ENCODE data around the gene CYP24A1.
"Not testable (repeated sequence)": the region's sequence is repeated elsewhere in the genome, so short reads cannot be mapped to it uniquely, and the experiment has no call there.

Gene CYP24A1

GRCh38 chr20:54134445-54135220 is 39.2 kb downstream of the CYP24A1 start:
- no peak for DNase-seq (ENCODE audit: low read depth in 4 of 4, low spot score in 1 of 4)

DNA sequence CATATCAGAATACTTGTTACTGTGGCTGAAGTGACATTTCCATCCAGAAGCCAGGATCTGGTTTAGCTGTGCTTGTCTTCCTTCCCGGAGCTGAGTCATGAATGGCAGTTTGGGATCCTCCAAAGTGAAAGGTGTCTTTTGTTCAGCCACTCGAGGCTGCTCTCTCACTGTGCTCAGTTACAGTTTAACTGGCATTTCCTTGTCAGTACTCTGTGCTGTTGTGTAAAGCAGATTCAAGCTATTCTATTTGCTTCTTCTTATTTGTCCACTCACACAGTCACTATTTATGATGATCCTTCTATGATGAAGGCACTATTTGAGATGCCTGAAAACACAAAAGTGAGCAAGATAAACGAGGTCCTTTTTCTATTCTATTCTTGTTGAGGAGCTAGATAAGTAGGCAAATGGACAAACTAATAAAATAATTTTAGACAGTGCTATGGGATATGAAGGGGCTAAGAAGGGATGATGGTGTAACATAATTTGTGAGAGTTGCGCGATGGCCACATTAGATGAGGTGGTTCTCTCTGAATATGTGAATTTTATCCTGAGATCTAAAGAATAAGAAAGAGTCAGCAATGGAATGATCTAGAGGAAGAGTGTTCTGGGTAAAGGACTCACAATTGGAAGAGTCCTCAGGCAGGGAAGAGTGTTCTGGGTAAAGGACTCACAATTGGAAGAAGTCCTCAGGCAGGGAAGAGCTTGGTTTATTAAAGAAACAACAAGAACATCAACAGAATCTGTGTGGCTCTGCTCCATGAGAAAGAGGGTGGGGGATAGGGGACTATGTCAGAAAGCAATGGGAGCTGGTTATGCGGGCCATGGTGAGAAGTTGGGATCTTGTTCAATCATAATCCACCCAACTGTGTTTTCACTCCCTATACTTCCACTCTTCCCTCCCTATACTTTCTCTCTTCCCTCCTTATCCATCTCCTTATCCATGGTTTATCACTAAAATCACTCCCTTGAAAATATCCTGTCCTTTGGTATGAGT is 40.1 kb downstream of the CYP24A1 start:
- no peak for DNase-seq (ENCODE audit: low read depth in 4 of 4, low spot score in 1 of 4)

- DNase-seq (ENCODE audit: low read depth in 4 of 4, low spot score in 1 of 4): no peak
Measured at GRCh38 chr20:54132612-54133433, 41.0 kb downstream of the CYP24A1 start.

DNA sequence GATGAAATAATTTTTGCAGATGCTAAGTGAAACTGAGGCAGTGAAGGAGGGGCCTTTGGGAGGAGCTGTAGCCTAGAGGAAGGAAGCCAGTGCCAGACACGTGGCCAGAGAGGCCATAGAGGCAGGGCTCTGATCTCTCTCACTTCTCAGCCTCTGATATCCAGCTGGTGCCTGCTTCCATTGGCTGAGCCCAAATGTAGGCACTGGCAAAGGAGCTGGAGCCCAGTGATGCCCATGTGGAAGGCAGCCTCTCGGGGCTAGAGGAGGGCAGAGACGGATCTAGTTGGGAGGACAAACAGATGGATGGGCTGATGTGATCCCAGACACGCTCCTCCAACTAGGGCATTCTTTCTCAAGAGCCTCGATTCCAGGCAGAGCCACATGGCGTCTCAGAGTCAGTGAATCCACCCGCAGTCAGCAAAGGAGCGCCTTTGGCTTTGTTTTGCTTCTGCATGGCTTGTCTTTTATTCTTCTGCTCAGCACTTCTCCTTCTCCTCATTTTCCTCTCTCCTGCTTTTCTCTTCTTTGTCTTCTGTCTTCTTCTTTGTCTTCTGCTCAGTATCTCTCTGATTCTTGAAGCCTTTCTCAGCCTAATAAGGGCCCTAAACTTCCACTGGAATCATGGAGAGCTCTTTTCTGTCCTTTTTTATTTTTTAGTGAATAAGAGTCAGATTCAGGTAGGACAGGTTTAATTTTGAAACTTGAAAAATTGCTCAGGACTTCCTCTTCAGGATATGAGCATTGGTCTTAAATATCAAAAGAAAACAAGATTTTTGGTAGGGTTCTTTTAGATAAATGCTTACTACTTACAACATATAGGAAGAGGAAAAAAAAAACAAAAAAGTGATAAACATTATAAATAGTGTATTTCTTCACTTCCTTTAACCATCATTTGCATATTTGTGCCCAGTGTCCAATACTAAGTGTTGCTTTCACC is 41.8 kb downstream of the CYP24A1 start:
- no peak for DNase-seq (ENCODE audit: low read depth in 4 of 4, low spot score in 1 of 4)

DNA sequence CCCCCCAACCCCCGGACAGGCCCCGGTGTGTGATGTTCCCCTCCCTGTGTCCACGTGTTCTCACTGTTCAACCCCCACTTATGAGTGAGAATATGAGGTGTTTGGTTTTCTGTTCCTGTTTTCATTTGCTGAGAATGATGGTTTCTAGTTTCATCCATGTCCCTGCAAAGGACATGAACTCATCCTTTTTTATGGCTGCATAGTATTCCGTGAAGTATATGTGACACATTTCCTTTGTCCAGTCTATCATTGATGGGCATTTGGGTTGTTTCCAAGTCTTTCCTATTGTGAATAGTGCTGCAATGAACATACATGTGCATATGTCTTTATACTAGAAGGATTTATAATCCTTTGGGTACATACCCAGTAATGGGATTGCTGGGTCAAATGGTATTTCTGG is 42.7 kb downstream of the CYP24A1 start:
- not testable (repeated sequence) for DNase-seq (ENCODE audit: low read depth in 4 of 4, low spot score in 1 of 4)

- DNase-seq (ENCODE audit: low read depth in 4 of 4, low spot score in 1 of 4): no peak
Measured at GRCh38 chr20:54129350-54129749, 44.4 kb downstream of the CYP24A1 start.

- DNase-seq (ENCODE audit: low read depth in 4 of 4, low spot score in 1 of 4): no peak
Measured at GRCh38 chr20:54127855-54128574, 45.8 kb downstream of the CYP24A1 start.

GRCh38 chr20:54126806-54127655 is 46.8 kb downstream of the CYP24A1 start:
- no peak for DNase-seq (ENCODE audit: low read depth in 4 of 4, low spot score in 1 of 4)

DNA sequence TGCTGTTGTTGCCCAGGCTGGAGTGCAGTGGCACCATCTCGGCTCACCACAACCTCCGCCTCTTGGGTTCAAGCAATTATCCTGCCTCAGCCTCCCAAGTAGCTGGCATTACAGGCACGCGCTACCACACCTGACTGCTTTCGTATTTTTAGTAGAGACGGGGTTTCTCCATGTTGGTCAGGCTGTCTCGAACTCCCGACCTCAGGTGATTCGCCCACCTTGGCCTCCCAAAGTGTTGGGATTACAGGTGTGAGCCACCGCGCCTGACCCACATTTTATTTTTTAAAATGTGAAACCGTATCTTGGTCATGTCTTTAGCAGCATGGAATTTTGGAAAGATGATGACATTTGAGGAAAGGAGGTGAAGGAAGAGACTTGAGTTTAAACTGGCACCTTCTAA is 47.5 kb downstream of the CYP24A1 start:
- not testable (repeated sequence) for DNase-seq (ENCODE audit: low read depth in 4 of 4, low spot score in 1 of 4)

DNA sequence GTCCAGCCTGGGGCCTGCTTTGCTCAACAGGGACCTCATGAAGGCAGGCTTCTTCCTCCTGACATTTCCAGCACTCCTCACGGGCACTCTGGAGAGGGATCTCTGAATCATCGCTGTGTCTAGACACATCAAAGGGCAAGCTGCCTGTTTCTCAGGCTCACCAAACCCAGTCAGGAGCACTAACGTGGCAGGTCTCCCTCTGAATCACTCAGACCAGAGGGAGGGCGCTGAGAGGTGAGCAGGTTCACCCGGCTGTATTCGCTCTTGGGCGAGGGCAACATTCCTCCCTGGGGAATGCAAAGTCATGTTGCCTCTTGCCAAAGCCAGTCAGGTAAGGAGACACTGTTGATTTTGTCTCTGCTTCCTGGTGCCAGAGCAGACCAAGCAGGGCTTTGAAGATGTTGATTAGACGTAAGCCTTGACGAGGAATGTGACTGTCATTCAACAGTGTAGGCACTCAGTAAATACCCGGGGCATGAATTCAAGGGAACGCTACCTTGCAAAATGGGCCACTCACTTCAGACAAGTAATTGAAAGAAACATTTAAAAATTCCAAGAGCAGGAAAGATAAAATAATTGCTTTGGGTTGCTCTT is 50.1 kb downstream of the CYP24A1 start:
- no peak for DNase-seq (ENCODE audit: low read depth in 4 of 4, low spot score in 1 of 4)

DNA sequence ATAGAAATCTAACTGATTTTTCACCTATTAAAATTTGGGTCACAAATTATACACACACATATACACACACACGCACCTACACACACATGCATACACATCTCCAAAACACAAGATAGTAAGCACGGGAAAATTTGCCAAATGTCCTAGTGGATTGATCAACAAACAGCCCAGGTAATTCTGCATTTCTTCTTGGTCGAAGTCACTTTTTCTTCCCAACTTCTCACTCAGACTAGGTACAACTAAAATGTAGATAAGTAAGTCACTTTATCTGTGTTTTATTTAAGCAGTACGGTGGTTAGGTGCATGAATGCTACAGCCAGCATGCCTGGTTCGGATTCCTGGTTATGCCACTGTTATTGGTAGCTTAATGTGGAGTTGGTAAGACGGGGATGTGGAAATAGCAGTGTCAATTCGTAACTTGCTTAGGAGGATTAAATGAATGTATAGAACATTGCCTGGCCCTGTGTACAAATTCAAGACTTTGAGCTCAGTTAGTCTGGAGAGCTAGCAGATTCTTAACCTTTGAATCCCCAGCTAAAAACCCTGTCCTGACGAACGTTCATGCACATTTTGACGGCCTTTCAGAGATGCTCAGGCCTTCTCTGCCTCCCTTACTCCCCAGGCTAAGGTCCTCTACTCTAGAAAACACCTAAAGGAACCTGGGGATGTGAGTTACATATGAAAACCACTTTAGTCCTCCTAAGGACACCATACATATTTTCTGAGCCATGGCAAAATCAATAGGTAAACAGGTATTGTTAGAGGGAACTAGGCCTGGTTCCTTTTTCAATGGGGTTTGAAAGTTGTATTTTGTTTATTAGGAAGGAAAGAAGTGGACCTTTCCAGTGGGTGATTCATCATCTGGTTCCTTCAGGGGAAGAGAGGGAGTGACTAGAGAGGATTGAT is 50.9 kb downstream of the CYP24A1 start:
- DNase-seq (ENCODE audit: low read depth in 4 of 4, low spot score in 1 of 4): no peak

DNA sequence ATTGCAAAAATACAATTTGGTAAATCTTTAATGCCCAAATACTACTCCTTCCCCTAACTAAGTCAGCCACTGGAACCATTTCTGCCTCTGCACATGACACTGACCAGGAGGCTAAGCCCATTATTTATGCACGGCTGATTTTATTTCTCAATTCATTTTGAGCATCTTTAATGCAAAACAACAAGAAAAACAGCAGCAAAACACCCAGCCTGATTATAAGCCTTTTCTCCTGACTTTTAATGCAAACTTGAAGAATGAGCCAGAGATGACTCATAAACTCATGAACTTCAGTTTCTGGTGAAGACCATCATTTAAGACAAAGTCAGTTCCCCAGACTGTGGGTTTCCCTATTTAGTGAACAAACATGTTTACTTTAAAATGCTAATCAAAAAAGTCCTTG is 51.6 kb downstream of the CYP24A1 start:
- DNase-seq (ENCODE audit: low read depth in 4 of 4, low spot score in 1 of 4): no peak

- DNase-seq (ENCODE audit: low read depth in 4 of 4, low spot score in 1 of 4): no peak
Measured at GRCh38 chr20:54119744-54120143, 54.0 kb downstream of the CYP24A1 start.

- no peak for DNase-seq (ENCODE audit: low read depth in 4 of 4, low spot score in 1 of 4)
Measured at GRCh38 chr20:54118220-54119001, 55.4 kb downstream of the CYP24A1 start.

- no peak for DNase-seq (ENCODE audit: low read depth in 4 of 4, low spot score in 1 of 4)
Measured at GRCh38 chr20:54116550-54117235, 57.1 kb downstream of the CYP24A1 start.
